K562 (cell line): ENCODE measurements around the gene ORMDL2. TPM values are rescaled to one million over a fixed set of nuclear protein-coding genes. Genes with fewer than 3 reads are reported as not detected.

ENCODE experiments used
- FOXP1 ChIP-seq: sonication (generic); formaldehyde crosslinking; IDR thresholded peaks from 2 replicates; pipeline ENCODE4 v1.8.0; 2022; ENCODE audit warnings: mild to moderate bottlenecking, missing genetic modification reagents
- GTF2E2 ChIP-seq: fragments of 200-800 bp; sonication (Bioruptor generic); IDR thresholded peaks from 2 replicates; pipeline ENCODE4 v1.6.1; 2016; ENCODE audit warnings: missing genetic modification characterization, missing compliant biosample characterization
- MBD2 ChIP-seq: sonication (generic); IDR thresholded peaks from 2 replicates; pipeline ENCODE4 v1.6.1; 2016; ENCODE audit warnings: low read depth, borderline replicate concordance
- NR3C1 ChIP-seq: sonication (generic); formaldehyde crosslinking; IDR thresholded peaks from 2 replicates; pipeline ENCODE4 v1.8.1; 2022; ENCODE audit warnings: missing genetic modification reagents
- XRCC3 ChIP-seq: fragments of 450-650 bp; IDR thresholded peaks from 2 replicates; pipeline ENCODE4 v1.6.1; 2017; ENCODE audit warnings: mild to moderate bottlenecking, moderate library complexity
- ZHX1 ChIP-seq: fragments of 150-350 bp; conservative IDR thresholded peaks from 2 replicates; pipeline ENCODE4 v1.6.1; 2014; ENCODE audit warnings: low read length
- polyA plus RNA-seq, 8 experiments: library from polyadenylated mRNA; depleted of rRNA in 4 of 8; stranded (reverse) in 5 of 8; unstranded in 3 of 8; fragments of >200 nt; fragmentation: Nextera tagmentation in 2 of 8; fragmentation: Illumina TruSeq in 1 of 8; extraction: Ambion mirVana in 2 of 8; extraction: Trizol in 1 of 8; gene quantifications; 2 replicates each; pipeline versions ENCODE4 v1.2.1 to v1.2.3, GENCODE V29; 2011 to 2014; ENCODE audit warnings: inconsistent platforms in 1 of 8, missing spikeins in 1 of 8
- total RNA-seq, 7 experiments: library from RNA; depleted of rRNA in 6 of 7; stranded (reverse); fragments of >200 nt in 6 of 7; fragmentation: Illumina TruSeq in 2 of 7; extraction: Trizol in 2 of 7; gene quantifications; 2 replicates each; pipeline versions ENCODE4 v1.2.1 to v1.2.3, GENCODE V29; 2011 to 2021; ENCODE audit warnings: low replicate concordance in 1 of 7
- TF ChIP-seq, protein P1 (sequence below): sonication (generic); formaldehyde crosslinking; IDR thresholded peaks from 2 replicates; pipeline ENCODE4 v1.8.0; 2022; ENCODE audit warnings: mild to moderate bottlenecking, missing genetic modification reagents
- TF ChIP-seq, protein P2 (sequence below): IDR thresholded peaks from 3 replicates; pipeline ENCODE4 v1.6.1; 2011; ENCODE audit warnings: borderline replicate concordance, mild to moderate bottlenecking, moderate library complexity; ENCODE audit not compliant: insufficient read length; ENCODE audit errors: extremely low read depth

ORMDL2 gene
- total and polyA plus RNA-seq, 9 of the 15 experiments (the other 6 are each of a cell fraction or from before 2014, with no cell fraction given): 9.9 to 113 (median 34.4) TPM

- TF ChIP-seq, protein P1, sequence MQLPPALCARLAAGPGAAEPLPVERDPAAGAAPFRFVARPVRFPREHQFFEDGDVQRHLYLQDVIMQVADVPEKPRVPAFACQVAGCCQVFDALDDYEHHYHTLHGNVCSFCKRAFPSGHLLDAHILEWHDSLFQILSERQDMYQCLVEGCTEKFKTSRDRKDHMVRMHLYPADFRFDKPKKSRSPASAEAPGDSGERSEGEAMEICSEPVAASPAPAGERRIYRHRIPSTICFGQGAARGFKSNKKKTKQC (CRISPR knock-in tag): no peak
- TF ChIP-seq MBD2 (no peak), XRCC3 (no peak), ZHX1 (no peak), GTF2E2 (no peak), NR3C1 (CRISPR knock-in tag) (no peak), FOXP1 (CRISPR knock-in tag) (no peak)
- TF ChIP-seq, protein P2, sequence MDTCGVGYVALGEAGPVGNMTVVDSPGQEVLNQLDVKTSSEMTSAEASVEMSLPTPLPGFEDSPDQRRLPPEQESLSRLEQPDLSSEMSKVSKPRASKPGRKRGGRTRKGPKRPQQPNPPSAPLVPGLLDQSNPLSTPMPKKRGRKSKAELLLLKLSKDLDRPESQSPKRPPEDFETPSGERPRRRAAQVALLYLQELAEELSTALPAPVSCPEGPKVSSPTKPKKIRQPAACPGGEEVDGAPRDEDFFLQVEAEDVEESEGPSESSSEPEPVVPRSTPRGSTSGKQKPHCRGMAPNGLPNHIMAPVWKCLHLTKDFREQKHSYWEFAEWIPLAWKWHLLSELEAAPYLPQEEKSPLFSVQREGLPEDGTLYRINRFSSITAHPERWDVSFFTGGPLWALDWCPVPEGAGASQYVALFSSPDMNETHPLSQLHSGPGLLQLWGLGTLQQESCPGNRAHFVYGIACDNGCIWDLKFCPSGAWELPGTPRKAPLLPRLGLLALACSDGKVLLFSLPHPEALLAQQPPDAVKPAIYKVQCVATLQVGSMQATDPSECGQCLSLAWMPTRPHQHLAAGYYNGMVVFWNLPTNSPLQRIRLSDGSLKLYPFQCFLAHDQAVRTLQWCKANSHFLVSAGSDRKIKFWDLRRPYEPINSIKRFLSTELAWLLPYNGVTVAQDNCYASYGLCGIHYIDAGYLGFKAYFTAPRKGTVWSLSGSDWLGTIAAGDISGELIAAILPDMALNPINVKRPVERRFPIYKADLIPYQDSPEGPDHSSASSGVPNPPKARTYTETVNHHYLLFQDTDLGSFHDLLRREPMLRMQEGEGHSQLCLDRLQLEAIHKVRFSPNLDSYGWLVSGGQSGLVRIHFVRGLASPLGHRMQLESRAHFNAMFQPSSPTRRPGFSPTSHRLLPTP: no peak
These were observed 28.7 kb upstream of the ORMDL2 start (continued) for GRCh38 chr12:55789171-55789570.
